ENCODE results near the gene PKHD1. TPM values are rescaled to one million over a fixed set of nuclear protein-coding genes. Genes with fewer than 3 reads are reported as not detected.

The PKHD1 gene
- total and polyA plus RNA-seq, 11 donors = 0.02 to 0.04 TPM; not detected in 9

- Histone ChIP-seq H3K27me3 (no peaks in the 10 kb centered on the region), H3K9me3 (peaks cover 0 to 15% (median 0%) of the 10 kb centered on the region in 12 donors), H3K4me1 (no peaks in the 10 kb centered on the region), H3K4me3 (no peak overlapping the region), H3K36me3 (no peaks in the 10 kb centered on the region), H3K27ac (no peak overlapping the region)
- TF ChIP-seq CTCF (IDR thresholded peaks at IDR 0.05) (no peak), POLR2A (IDR thresholded peaks at IDR 0.05) (no peak)
- no peak for DNase-seq
- intact Hi-C loops (cut with DNase I) = no loop called here
- 39 to 72% (median 59%) methylated on average over 1 of the region's 1 CpG for WGBS, 4 donors
- ATAC-seq = no peak
Observed at GRCh38 chr6:51594981-51595380, 492.4 kb downstream of the PKHD1 start.

GRCh38 chr6:51585264-51585663, 502.1 kb downstream of the PKHD1 start:
- Histone ChIP-seq H3K4me1 (no peaks in the 10 kb centered on the region), H3K27ac (no peak overlapping the region), H3K4me3 (no peak overlapping the region), H3K36me3 (no peaks in the 10 kb centered on the region), H3K9me3 (peaks cover 0 to 7% (median 0%) of the 10 kb centered on the region in 12 donors), H3K27me3 (no peaks in the 10 kb centered on the region)
- intact Hi-C loops (cut with DNase I) = no loop called here
- DNase-seq (no peak), ATAC-seq (no peak)
- TF ChIP-seq POLR2A (IDR thresholded peaks at IDR 0.05) (no peak), CTCF (IDR thresholded peaks at IDR 0.05) (no peak)

- Histone ChIP-seq H3K36me3 (no peaks in the 10 kb centered on the region), H3K27ac (no peak overlapping the region), H3K4me1 (no peaks in the 10 kb centered on the region), H3K27me3 (no peaks in the 10 kb centered on the region), H3K4me3 (no peak overlapping the region), H3K9me3 (peaks cover 0 to 7% (median 0%) of the 10 kb centered on the region in 12 donors)
- intact Hi-C loops (cut with DNase I) = no loop called here
- no peak for ATAC-seq
- WGBS, 4 donors = 75 to 93% (median 81%) methylated on average over 3 of the region's 3 CpGs
- TF ChIP-seq CTCF (IDR thresholded peaks at IDR 0.05) (no peak), POLR2A (IDR thresholded peaks at IDR 0.05) (no peak)
- DNase-seq = no peak
Observed at GRCh38 chr6:51584163-51584562, 503.2 kb downstream of the PKHD1 start.

- TF ChIP-seq CTCF (IDR thresholded peaks at IDR 0.05) (no peak), POLR2A (IDR thresholded peaks at IDR 0.05) (no peak)
- WGBS, 4 donors = 63 to 76% (median 68%) methylated on average over 5 of the region's 5 CpGs
- H3K36me3 ChIP-seq = no peaks in the 10 kb centered on the region
Observed at GRCh38 chr6:51578994-51579393, 508.4 kb downstream of the PKHD1 start.

More at GRCh38 chr6:51578994-51579393, 508.4 kb downstream of the PKHD1 start:
- no peaks in the 10 kb centered on the region for H3K4me1 ChIP-seq
- H3K27ac ChIP-seq = no peak overlapping the region
- H3K9me3 ChIP-seq = peaks cover 0 to 17% (median 4%) of the 10 kb centered on the region in 12 donors
- ATAC-seq (no peak), DNase-seq (no peak)
- intact Hi-C loops (cut with DNase I) = no loop called here
- H3K27me3 ChIP-seq = no peaks in the 10 kb centered on the region
- no peak overlapping the region for H3K4me3 ChIP-seq

Measured in heart left ventricle (tissue), 16 donors.